WTC11 (cell line): ENCODE results near the gene ADAD1. TPM values are rescaled to one million over a fixed set of nuclear protein-coding genes. Genes with fewer than 3 reads are reported as not detected.

Source experiments
- ATAC-seq: fragments of 200-7000 bp; cut with Tn5 transposase; 2 replicates; pipeline ENCODE4 v1.10.0; 2021; ENCODE audit warnings: mild to moderate bottlenecking, moderate library complexity
- CTCF ChIA-PET: fragments of 300-600 bp; sonication (Branson Sonifier 250); formaldehyde crosslinking; loops from one replicate; lab custom pipeline; 2021; ENCODE audit warnings: antibody characterized with exemption; lab: Charles Lee
- POLR2A ChIA-PET: fragments of 350-600 bp; sonication (Branson Sonifier 250); formaldehyde crosslinking; loops from one replicate; lab custom pipeline; 2021; ENCODE audit warnings: antibody characterized with exemption; lab: Charles Lee
- DNase-seq: peaks from one replicate; pipeline ENCODE4 v3.0.0; 2021; ENCODE audit warnings: low spot score
- H3K27ac Mint-ChIP-seq: 2 replicates; pipeline ENCODE4 v1.8.0; 2021; ENCODE audit warnings: mixed read lengths
- H3K27me3 Mint-ChIP-seq: 2 replicates; pipeline ENCODE4 v1.8.0; 2021; ENCODE audit warnings: low read depth, mild to moderate bottlenecking, moderate library complexity, mixed read lengths
- H3K36me3 Mint-ChIP-seq: 2 replicates; pipeline ENCODE4 v1.8.0; 2021; ENCODE audit warnings: mixed read lengths
- H3K4me1 Mint-ChIP-seq: 2 replicates; pipeline ENCODE4 v1.8.0; 2022; ENCODE audit warnings: mixed read lengths
- H3K4me3 Mint-ChIP-seq: 2 replicates; pipeline ENCODE4 v1.8.0; 2021; ENCODE audit warnings: mild to moderate bottlenecking, moderate library complexity, mixed read lengths
- H3K9me3 Mint-ChIP-seq: 2 replicates; pipeline ENCODE4 v1.8.0; 2021; ENCODE audit warnings: mixed read lengths
- EMX1 ChIP-seq: fragments of 250-450 bp; sonication (Bioruptor Pico); IDR thresholded peaks from 2 replicates; pipeline ENCODE4 v1.8.0; 2021; ENCODE audit warnings: mild to moderate bottlenecking
- FOXJ3 ChIP-seq: sonication (generic); formaldehyde crosslinking; IDR thresholded peaks from 2 replicates; pipeline ENCODE4 v1.9.0; 2021; ENCODE audit warnings: missing genetic modification reagents, mild to moderate bottlenecking, borderline replicate concordance
- NFE2L1 ChIP-seq: sonication (generic); formaldehyde crosslinking; IDR thresholded peaks from 2 replicates; pipeline ENCODE4 v1.8.1; 2023; ENCODE audit warnings: missing genetic modification reagents
- SMAD4 ChIP-seq: sonication (generic); formaldehyde crosslinking; IDR thresholded peaks from 2 replicates; pipeline ENCODE4 v1.8.0; 2022; ENCODE audit warnings: mild to moderate bottlenecking, missing genetic modification reagents
- ZNF232 ChIP-seq: sonication (generic); formaldehyde crosslinking; IDR thresholded peaks from 2 replicates; pipeline ENCODE4 v1.8.0; 2022; ENCODE audit warnings: mild to moderate bottlenecking, missing genetic modification reagents
- total RNA-seq: library from RNA; stranded (reverse); gene quantifications from 3 replicates; pipeline ENCODE4 v1.2.3, GENCODE V29; 2021
- TF ChIP-seq, protein P1 (sequence below): fragments of 200-600 bp; IDR thresholded peaks from 2 replicates; pipeline ENCODE4 v1.8.0; 2022; ENCODE audit warnings: antibody characterized with exemption
- TF ChIP-seq, protein P2 (sequence below): fragments of 250-450 bp; sonication (Bioruptor Pico); IDR thresholded peaks from 2 replicates; pipeline ENCODE4 v1.8.0; 2021; ENCODE audit warnings: mild to moderate bottlenecking
- TF ChIP-seq, protein P3 (sequence below): sonication (generic); formaldehyde crosslinking; IDR thresholded peaks from 2 replicates; pipeline ENCODE4 v1.8.1; 2023; ENCODE audit warnings: mild to moderate bottlenecking, missing genetic modification reagents
- TF ChIP-seq, protein P4 (sequence below): sonication (generic); formaldehyde crosslinking; IDR thresholded peaks from 2 replicates; pipeline ENCODE4 v1.8.0; 2023; ENCODE audit warnings: missing genetic modification reagents, mild to moderate bottlenecking, borderline replicate concordance
- TF ChIP-seq, protein P5 (sequence below): sonication (generic); formaldehyde crosslinking; IDR thresholded peaks from 2 replicates; pipeline ENCODE4 v1.8.1; 2022; ENCODE audit warnings: low read depth, missing genetic modification reagents, borderline replicate concordance
- TF ChIP-seq, protein P6 (sequence below): sonication (generic); formaldehyde crosslinking; IDR thresholded peaks from 2 replicates; pipeline ENCODE4 v1.8.0; 2022; ENCODE audit warnings: mild to moderate bottlenecking, missing genetic modification reagents
- TF ChIP-seq, protein P7 (sequence below): sonication (generic); formaldehyde crosslinking; IDR thresholded peaks from 2 replicates; pipeline ENCODE4 v1.8.1; 2022; ENCODE audit warnings: missing genetic modification reagents, borderline replicate concordance
- TF ChIP-seq, protein P8 (sequence below): sonication (generic); formaldehyde crosslinking; IDR thresholded peaks from 2 replicates; pipeline ENCODE4 v1.8.1; 2022; ENCODE audit warnings: low read depth, mild to moderate bottlenecking, moderate library complexity, missing genetic modification reagents, borderline replicate concordance
- TF ChIP-seq, protein P9 (sequence below): sonication (generic); formaldehyde crosslinking; IDR thresholded peaks from 2 replicates; pipeline ENCODE4 v1.8.1; 2023; ENCODE audit warnings: mild to moderate bottlenecking, missing genetic modification reagents, moderate library complexity

Gene ADAD1
- total RNA-seq, 1 experiment from 2014 or later, result not detected

DNA sequence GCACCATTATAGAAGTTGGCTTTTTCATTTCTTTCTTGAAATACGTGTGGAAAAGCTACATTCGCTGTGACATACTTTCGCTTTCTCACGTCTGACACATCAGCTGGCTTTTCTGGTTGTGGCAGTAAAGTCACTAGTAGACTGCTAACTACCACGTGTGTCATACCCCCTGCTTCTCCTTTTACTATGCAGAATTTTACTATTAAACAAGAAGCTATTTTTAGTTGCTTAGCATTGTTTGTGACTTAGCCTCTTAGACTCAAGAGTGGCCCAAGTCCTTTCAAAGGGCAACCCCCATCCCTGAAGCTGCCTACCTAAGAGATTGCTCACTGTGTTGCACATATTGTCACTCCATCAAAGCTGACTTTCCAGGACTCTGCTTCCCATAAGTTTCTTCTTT lies 79.8 kb downstream of the ADAD1 start (continued):
- TF ChIP-seq, protein P1, sequence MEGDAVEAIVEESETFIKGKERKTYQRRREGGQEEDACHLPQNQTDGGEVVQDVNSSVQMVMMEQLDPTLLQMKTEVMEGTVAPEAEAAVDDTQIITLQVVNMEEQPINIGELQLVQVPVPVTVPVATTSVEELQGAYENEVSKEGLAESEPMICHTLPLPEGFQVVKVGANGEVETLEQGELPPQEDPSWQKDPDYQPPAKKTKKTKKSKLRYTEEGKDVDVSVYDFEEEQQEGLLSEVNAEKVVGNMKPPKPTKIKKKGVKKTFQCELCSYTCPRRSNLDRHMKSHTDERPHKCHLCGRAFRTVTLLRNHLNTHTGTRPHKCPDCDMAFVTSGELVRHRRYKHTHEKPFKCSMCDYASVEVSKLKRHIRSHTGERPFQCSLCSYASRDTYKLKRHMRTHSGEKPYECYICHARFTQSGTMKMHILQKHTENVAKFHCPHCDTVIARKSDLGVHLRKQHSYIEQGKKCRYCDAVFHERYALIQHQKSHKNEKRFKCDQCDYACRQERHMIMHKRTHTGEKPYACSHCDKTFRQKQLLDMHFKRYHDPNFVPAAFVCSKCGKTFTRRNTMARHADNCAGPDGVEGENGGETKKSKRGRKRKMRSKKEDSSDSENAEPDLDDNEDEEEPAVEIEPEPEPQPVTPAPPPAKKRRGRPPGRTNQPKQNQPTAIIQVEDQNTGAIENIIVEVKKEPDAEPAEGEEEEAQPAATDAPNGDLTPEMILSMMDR, result no peak
- TF ChIP-seq, protein P2, sequence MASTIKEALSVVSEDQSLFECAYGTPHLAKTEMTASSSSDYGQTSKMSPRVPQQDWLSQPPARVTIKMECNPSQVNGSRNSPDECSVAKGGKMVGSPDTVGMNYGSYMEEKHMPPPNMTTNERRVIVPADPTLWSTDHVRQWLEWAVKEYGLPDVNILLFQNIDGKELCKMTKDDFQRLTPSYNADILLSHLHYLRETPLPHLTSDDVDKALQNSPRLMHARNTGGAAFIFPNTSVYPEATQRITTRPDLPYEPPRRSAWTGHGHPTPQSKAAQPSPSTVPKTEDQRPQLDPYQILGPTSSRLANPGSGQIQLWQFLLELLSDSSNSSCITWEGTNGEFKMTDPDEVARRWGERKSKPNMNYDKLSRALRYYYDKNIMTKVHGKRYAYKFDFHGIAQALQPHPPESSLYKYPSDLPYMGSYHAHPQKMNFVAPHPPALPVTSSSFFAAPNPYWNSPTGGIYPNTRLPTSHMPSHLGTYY (CRISPR knock-in tag), result no peak

DNA sequence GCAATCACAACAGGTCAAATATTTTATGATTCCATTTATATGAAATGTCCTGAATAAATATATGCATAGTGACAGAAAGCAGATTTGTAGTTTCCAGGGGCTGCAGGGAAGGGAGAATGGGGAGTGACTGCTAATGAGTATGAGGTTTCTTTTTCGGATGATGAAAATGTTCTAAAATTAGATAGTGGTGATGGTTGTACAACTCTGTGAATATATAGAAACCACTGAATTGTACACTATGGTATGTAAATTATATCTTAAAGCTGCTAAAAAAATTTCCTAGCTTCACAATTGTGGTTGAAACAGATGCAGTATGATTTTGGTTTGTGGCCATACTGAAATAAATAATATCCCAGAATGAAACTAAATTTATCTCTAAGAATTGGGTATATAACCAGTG lies 90.6 kb downstream of the ADAD1 start:
- no peak overlapping the region for H3K27ac Mint-ChIP-seq
- TF ChIP-seq, protein P3, sequence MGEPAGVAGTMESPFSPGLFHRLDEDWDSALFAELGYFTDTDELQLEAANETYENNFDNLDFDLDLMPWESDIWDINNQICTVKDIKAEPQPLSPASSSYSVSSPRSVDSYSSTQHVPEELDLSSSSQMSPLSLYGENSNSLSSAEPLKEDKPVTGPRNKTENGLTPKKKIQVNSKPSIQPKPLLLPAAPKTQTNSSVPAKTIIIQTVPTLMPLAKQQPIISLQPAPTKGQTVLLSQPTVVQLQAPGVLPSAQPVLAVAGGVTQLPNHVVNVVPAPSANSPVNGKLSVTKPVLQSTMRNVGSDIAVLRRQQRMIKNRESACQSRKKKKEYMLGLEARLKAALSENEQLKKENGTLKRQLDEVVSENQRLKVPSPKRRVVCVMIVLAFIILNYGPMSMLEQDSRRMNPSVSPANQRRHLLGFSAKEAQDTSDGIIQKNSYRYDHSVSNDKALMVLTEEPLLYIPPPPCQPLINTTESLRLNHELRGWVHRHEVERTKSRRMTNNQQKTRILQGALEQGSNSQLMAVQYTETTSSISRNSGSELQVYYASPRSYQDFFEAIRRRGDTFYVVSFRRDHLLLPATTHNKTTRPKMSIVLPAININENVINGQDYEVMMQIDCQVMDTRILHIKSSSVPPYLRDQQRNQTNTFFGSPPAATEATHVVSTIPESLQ, result no peak
- TF ChIP-seq, protein P4, sequence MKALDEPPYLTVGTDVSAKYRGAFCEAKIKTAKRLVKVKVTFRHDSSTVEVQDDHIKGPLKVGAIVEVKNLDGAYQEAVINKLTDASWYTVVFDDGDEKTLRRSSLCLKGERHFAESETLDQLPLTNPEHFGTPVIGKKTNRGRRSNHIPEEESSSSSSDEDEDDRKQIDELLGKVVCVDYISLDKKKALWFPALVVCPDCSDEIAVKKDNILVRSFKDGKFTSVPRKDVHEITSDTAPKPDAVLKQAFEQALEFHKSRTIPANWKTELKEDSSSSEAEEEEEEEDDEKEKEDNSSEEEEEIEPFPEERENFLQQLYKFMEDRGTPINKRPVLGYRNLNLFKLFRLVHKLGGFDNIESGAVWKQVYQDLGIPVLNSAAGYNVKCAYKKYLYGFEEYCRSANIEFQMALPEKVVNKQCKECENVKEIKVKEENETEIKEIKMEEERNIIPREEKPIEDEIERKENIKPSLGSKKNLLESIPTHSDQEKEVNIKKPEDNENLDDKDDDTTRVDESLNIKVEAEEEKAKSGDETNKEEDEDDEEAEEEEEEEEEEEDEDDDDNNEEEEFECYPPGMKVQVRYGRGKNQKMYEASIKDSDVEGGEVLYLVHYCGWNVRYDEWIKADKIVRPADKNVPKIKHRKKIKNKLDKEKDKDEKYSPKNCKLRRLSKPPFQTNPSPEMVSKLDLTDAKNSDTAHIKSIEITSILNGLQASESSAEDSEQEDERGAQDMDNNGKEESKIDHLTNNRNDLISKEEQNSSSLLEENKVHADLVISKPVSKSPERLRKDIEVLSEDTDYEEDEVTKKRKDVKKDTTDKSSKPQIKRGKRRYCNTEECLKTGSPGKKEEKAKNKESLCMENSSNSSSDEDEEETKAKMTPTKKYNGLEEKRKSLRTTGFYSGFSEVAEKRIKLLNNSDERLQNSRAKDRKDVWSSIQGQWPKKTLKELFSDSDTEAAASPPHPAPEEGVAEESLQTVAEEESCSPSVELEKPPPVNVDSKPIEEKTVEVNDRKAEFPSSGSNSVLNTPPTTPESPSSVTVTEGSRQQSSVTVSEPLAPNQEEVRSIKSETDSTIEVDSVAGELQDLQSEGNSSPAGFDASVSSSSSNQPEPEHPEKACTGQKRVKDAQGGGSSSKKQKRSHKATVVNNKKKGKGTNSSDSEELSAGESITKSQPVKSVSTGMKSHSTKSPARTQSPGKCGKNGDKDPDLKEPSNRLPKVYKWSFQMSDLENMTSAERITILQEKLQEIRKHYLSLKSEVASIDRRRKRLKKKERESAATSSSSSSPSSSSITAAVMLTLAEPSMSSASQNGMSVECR, result no peak
- TF ChIP-seq SMAD4 (CRISPR knock-in tag) (no peak), EMX1 (no peak), NFE2L1 (no peak), FOXJ3 (CRISPR knock-in tag) (no peak), ZNF232 (CRISPR knock-in tag) (no peak)
- TF ChIP-seq, protein P5, sequence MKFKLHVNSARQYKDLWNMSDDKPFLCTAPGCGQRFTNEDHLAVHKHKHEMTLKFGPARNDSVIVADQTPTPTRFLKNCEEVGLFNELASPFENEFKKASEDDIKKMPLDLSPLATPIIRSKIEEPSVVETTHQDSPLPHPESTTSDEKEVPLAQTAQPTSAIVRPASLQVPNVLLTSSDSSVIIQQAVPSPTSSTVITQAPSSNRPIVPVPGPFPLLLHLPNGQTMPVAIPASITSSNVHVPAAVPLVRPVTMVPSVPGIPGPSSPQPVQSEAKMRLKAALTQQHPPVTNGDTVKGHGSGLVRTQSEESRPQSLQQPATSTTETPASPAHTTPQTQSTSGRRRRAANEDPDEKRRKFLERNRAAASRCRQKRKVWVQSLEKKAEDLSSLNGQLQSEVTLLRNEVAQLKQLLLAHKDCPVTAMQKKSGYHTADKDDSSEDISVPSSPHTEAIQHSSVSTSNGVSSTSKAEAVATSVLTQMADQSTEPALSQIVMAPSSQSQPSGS (CRISPR knock-in tag), result no peak
- TF ChIP-seq, protein P6, sequence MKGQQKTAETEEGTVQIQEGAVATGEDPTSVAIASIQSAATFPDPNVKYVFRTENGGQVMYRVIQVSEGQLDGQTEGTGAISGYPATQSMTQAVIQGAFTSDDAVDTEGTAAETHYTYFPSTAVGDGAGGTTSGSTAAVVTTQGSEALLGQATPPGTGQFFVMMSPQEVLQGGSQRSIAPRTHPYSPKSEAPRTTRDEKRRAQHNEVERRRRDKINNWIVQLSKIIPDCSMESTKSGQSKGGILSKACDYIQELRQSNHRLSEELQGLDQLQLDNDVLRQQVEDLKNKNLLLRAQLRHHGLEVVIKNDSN (CRISPR knock-in tag), result no peak
- TF ChIP-seq, protein P7, sequence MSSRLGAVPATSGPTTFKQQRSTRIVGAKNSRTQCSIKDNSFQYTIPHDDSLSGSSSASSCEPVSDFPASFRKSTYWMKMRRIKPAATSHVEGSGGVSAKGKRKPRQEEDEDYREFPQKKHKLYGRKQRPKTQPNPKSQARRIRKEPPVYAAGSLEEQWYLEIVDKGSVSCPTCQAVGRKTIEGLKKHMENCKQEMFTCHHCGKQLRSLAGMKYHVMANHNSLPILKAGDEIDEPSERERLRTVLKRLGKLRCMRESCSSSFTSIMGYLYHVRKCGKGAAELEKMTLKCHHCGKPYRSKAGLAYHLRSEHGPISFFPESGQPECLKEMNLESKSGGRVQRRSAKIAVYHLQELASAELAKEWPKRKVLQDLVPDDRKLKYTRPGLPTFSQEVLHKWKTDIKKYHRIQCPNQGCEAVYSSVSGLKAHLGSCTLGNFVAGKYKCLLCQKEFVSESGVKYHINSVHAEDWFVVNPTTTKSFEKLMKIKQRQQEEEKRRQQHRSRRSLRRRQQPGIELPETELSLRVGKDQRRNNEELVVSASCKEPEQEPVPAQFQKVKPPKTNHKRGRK (CRISPR knock-in tag), result no peak
- TF ChIP-seq, protein P8, sequence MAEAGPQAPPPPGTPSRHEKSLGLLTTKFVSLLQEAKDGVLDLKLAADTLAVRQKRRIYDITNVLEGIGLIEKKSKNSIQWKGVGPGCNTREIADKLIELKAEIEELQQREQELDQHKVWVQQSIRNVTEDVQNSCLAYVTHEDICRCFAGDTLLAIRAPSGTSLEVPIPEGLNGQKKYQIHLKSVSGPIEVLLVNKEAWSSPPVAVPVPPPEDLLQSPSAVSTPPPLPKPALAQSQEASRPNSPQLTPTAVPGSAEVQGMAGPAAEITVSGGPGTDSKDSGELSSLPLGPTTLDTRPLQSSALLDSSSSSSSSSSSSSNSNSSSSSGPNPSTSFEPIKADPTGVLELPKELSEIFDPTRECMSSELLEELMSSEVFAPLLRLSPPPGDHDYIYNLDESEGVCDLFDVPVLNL (CRISPR knock-in tag), result no peak
- TF ChIP-seq, protein P9, sequence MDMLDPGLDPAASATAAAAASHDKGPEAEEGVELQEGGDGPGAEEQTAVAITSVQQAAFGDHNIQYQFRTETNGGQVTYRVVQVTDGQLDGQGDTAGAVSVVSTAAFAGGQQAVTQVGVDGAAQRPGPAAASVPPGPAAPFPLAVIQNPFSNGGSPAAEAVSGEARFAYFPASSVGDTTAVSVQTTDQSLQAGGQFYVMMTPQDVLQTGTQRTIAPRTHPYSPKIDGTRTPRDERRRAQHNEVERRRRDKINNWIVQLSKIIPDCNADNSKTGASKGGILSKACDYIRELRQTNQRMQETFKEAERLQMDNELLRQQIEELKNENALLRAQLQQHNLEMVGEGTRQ (CRISPR knock-in tag), result no peak
- no peak overlapping the region for H3K4me3 Mint-ChIP-seq
- H3K4me1 Mint-ChIP-seq, result no peaks in the 10 kb centered on the region
- DNase-seq, result no peak
- peaks cover 7% of the 10 kb centered on the region; the same call in 1 of the 2 replicates for H3K36me3 Mint-ChIP-seq
- no peaks in the 10 kb centered on the region for H3K27me3 Mint-ChIP-seq
- CTCF ChIA-PET, result no interaction called here
- no peak for ATAC-seq
- POLR2A ChIA-PET, result no interaction called here
- H3K9me3 Mint-ChIP-seq, result peaks cover 48% of the 10 kb centered on the region
